GM12801 (cell line): ENCODE results near the gene OTUD5.

Source experiments
- CTCF ChIP-seq: IDR thresholded peaks from one replicate; pipeline ENCODE4 v1.5.1; 2011; ENCODE audit warnings: control low read depth; ENCODE audit not compliant: insufficient read length; ENCODE audit errors: extremely low read depth

Gene OTUD5

GRCh38 chrX:48903290-48903689 is 54.1 kb downstream of the OTUD5 start:
- no peak for TF ChIP-seq CTCF

GRCh38 chrX:48902776-48903175 is 54.6 kb downstream of the OTUD5 start:
- no peak for TF ChIP-seq CTCF

- no peak for TF ChIP-seq CTCF
Observed at GRCh38 chrX:48902135-48902534, 55.3 kb downstream of the OTUD5 start.

- TF ChIP-seq CTCF = no peak
Observed at GRCh38 chrX:48901069-48901468, 56.3 kb downstream of the OTUD5 start.

- no peak for TF ChIP-seq CTCF
Observed at GRCh38 chrX:48899078-48899410, 58.4 kb downstream of the OTUD5 start.

DNA sequence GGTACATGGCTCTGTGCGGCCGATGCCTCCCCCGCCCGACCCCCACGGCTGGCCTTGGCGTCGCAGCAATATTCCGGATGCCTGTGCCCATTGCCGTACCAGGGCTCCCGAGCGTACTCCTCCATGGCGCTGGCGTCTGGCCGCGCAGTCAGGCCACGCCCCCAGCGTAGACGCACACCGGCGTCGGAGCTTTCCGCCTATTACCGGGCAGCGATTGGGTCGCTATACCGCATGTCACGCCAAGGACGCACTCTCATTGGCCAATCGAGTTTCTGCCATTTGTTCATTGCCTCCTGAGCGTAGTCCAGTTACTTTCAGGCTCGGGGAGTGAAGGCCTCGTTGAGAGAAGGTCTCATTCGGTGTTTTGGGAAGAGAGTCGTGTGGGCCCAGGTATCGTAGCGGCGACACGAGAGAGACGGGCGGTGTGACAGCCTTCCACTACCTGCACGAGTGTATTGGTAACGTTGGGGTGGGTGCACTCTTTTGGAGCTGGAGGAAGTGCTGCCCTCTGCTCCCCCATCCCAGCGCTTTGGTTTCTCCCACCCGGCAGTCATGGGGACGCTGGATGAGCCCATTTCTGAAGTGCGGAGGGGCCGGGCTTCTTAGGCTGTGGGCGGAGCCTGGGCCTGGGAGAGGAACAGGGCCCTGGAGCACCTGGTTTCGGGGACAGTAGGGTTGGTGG is 59.6 kb downstream of the OTUD5 start, which contains the start of the genes PQBP1 and TIMM17B:
Gene PQBP1, plus strand, starts transcription at position 306 of the 682 bp plus-strand sequence. CDS start 580 bp downstream, outside the sequence.
Gene TIMM17B, minus strand, starts transcription at position 144 of the 682 bp plus-strand sequence. Its CDS starts 19 bp downstream, at position 125.
- TF ChIP-seq CTCF = no peak

- TF ChIP-seq CTCF = no peak
Observed at GRCh38 chrX:48897157-48897624, 60.2 kb downstream of the OTUD5 start.
